B cell (primary cell): ENCODE data around the gene TBKBP1. TPM values are rescaled to one million over a fixed set of nuclear protein-coding genes. Genes with fewer than 3 reads are reported as not detected.

Source experiments
- ATAC-seq: fragments of 200-7000 bp; cut with Tn5 transposase; one replicate; pipeline ENCODE4 v1.10.0; 2021; ENCODE audit warnings: low read depth, mild to moderate bottlenecking, moderate number of reproducible peaks, moderate library complexity
- CTCF ChIA-PET: fragments of 350-600 bp; sonication (Branson Sonifier 250); formaldehyde crosslinking; loops from one replicate; lab custom pipeline; 2021; ENCODE audit warnings: antibody characterized with exemption, inconsistent platforms; lab: Charles Lee
- POLR2A ChIA-PET: fragments of 350-600 bp; sonication (Branson Sonifier 250); formaldehyde crosslinking; loops from one replicate; lab custom pipeline; 2021; ENCODE audit warnings: antibody characterized with exemption; lab: Charles Lee
- DNase-seq: peaks from one replicate; pipeline ENCODE4 v3.0.0; 2013
- H2AFZ ChIP-seq: 2 replicates; pipeline ENCODE4 v1.6.1; 2012; ENCODE audit warnings: mild to moderate bottlenecking, low read depth, low read length; ENCODE audit not compliant: insufficient read depth, poor library complexity, severe bottlenecking
- H3K27ac ChIP-seq, 2 donors: 1 replicate in 1 of 2; 2 replicates in 1 of 2; pipeline ENCODE4 v1.5.1; 2012 to 2013; ENCODE audit warnings: low read length in 2 of 2, mild to moderate bottlenecking in 2 of 2, moderate library complexity in 1 of 2
- H3K27me3 ChIP-seq, 4 experiments: fragments of 200-600 bp in 1 of 4; sonication (generic) in 1 of 4; replicated peaks in 1 of 4; 1 replicate in 2 of 4; 2 replicates in 2 of 4; pipeline versions ENCODE4 v1.6.1 to v1.7.0; 2013 to 2016; ENCODE audit warnings: low read length in 3 of 4, mild to moderate bottlenecking in 2 of 4, mixed read lengths in 1 of 4, moderate library complexity in 1 of 4; ENCODE audit not compliant: insufficient read depth in 4 of 4, control insufficient read depth in 3 of 4; ENCODE audit errors: control extremely low read depth in 1 of 4
- H3K36me3 ChIP-seq, 2 experiments: replicated peaks in 1 of 2; 1 replicate in 1 of 2; 2 replicates in 1 of 2; pipeline versions ENCODE4 v1.6.1 to v1.7.1; 2013; ENCODE audit warnings: low read length in 1 of 2; ENCODE audit not compliant: insufficient read depth in 2 of 2, control insufficient read depth in 1 of 2; ENCODE audit errors: control extremely low read depth in 1 of 2, extremely low read depth in 1 of 2
- H3K4me1 ChIP-seq, 2 donors: fragments of 200-600 bp in 1 of 2; sonication (generic) in 1 of 2; 1 replicate in 1 of 2; 2 replicates in 1 of 2; pipeline versions ENCODE4 v1.5.1 to v1.6.1; 2013 to 2017; ENCODE audit warnings: low read length in 2 of 2; ENCODE audit not compliant: control insufficient read depth in 2 of 2, insufficient read depth in 2 of 2
- H3K4me2 ChIP-seq: replicated peaks from 2 replicates; pipeline ENCODE3; 2012; ENCODE audit warnings: mild to moderate bottlenecking, low read depth, low read length; ENCODE audit not compliant: poor library complexity, severe bottlenecking
- H3K4me3 ChIP-seq, 5 experiments: fragments of 200-600 bp in 1 of 5; sonication (generic) in 1 of 5; 1 replicate in 3 of 5; 2 replicates in 2 of 5; pipeline versions ENCODE4 v1.5.1 to v1.7.0; 2011 to 2016; ENCODE audit warnings: low read length in 4 of 5, mild to moderate bottlenecking in 4 of 5, low read depth in 2 of 5, control low read depth in 1 of 5, moderate library complexity in 1 of 5; ENCODE audit not compliant: insufficient read depth in 1 of 5; ENCODE audit errors: control extremely low read depth in 1 of 5, extremely low read depth in 1 of 5
- H3K79me2 ChIP-seq: fragments of 200-600 bp; sonication (generic); one replicate; pipeline ENCODE4 v1.6.0; 2016; ENCODE audit warnings: low read length; ENCODE audit not compliant: control insufficient read depth, insufficient read depth
- H3K9ac ChIP-seq: fragments of 200-600 bp; sonication (generic); 2 replicates; pipeline ENCODE4 v1.6.1; 2017; ENCODE audit warnings: mild to moderate bottlenecking, low read length, moderate library complexity
- H3K9me3 ChIP-seq, 3 donors: one replicate each; pipeline versions ENCODE4 v1.6.1 to v1.7.1; 2013; ENCODE audit warnings: low read length in 2 of 3; ENCODE audit not compliant: control insufficient read depth in 2 of 3, insufficient read depth in 1 of 3; ENCODE audit errors: control extremely low read depth in 1 of 3
- H4K20me1 ChIP-seq: 2 replicates; pipeline ENCODE4 v1.6.0; 2012; ENCODE audit warnings: mild to moderate bottlenecking, low read length; ENCODE audit not compliant: insufficient read depth, control insufficient read depth, poor library complexity, severe bottlenecking
- H3K27ac Mint-ChIP-seq: one replicate; pipeline ENCODE4 v1.8.0; 2021; ENCODE audit warnings: mixed read lengths
- H3K27me3 Mint-ChIP-seq: one replicate; pipeline ENCODE4 v1.8.0; 2021; ENCODE audit warnings: mixed read lengths
- H3K4me1 Mint-ChIP-seq: one replicate; pipeline ENCODE4 v1.8.0; 2021; ENCODE audit warnings: mixed read lengths
- H3K4me3 Mint-ChIP-seq: one replicate; pipeline ENCODE4 v1.8.0; 2021; ENCODE audit warnings: mixed read lengths
- H3K9me3 Mint-ChIP-seq: one replicate; pipeline ENCODE4 v1.8.0; 2022; ENCODE audit warnings: mixed read lengths; ENCODE audit not compliant: insufficient read depth
- CTCF ChIP-seq: fragments of 200-600 bp; IDR thresholded peaks from one replicate; pipeline ENCODE4 v1.8.0; 2022; ENCODE audit warnings: antibody characterized with exemption, mild to moderate bottlenecking
- EZH2 ChIP-seq: IDR thresholded peaks from 2 replicates; pipeline ENCODE4 v1.6.1; 2012; ENCODE audit warnings: borderline replicate concordance, low read depth, mild to moderate bottlenecking, moderate library complexity, low read length; ENCODE audit not compliant: insufficient read depth, poor library complexity, severe bottlenecking
- WGBS: methylation state at CpG from one replicate; pipeline ENCODE4 v1.1.5; 2013; ENCODE audit warnings: missing lambda C conversion rate; ENCODE audit not compliant: insufficient coverage; 5-methylcytosine and 5-hydroxymethylcytosine counted together
- intact Hi-C: fragments of 100-400 bp; cut with micrococcal nuclease; formaldehyde crosslinking; loops from one replicate; pipeline ENCODE4 v1.10.0; 2022
- polyA plus RNA-seq: library from polyadenylated mRNA; depleted of rRNA; stranded (reverse); fragments of >200 nt; gene quantifications from 2 replicates; pipeline ENCODE4 v1.2.3, GENCODE V29; 2012
- total RNA-seq, 2 donors: library from RNA; stranded (reverse); fragments of 120-200 nt in 1 of 2; gene quantifications; 1 replicate in 1 of 2; 2 replicates in 1 of 2; pipeline versions ENCODE4 v1.2.3 to v1.2.4, GENCODE V29; 2013 to 2022

TBKBP1 gene
- total and polyA plus RNA-seq, 2 donors (not counting 1 experiment from before 2014, with no cell fraction given), result 6.6 to 8.4 TPM

GRCh38 chr17:47651704-47652103 is 42.3 kb upstream of the TBKBP1 start:
- Mint-ChIP-seq H3K4me1 (peaks cover 57% of the 10 kb centered on the region), H3K27ac (peak overlapping the region; percentile 50), H3K4me3 (peak overlapping the region; percentile 35), H3K9me3 (no peaks in the 10 kb centered on the region), H3K27me3 (no peaks in the 10 kb centered on the region)
- Histone ChIP-seq H3K79me2 (peaks cover 70% of the 10 kb centered on the region), H3K4me2 (peak overlapping the region; percentile 44), H2AFZ (no peak overlapping the region), H3K4me1 (peaks cover 32% of the 10 kb centered on the region in 2 donors), H3K27me3 (no peaks in the 10 kb centered on the region), H3K27ac (peak overlapping the region in 1 of 2 donors; percentile 54), H3K36me3 (peaks cover 5 to 47% of the 10 kb centered on the region in 2 experiments), H3K9ac (no peak overlapping the region), H3K9me3 (no peaks in the 10 kb centered on the region), H4K20me1 (peaks cover 39% of the 10 kb centered on the region), H3K4me3 (no peak overlapping the region)
- 38% methylated on average over 1 of the region's 2 CpGs for WGBS
- CTCF ChIA-PET, result interaction anchor here (11.8 kb wide), 1 partner anchor 13 kb away, joined by 108 read pairs; no protein-coding TSS in a partner anchor
- intact Hi-C loops, result loop anchor here (2.0 kb wide), 1 partner anchor 41 kb away; no protein-coding TSS in a partner anchor
- no peak for DNase-seq
- POLR2A ChIA-PET, result interaction anchor here (1.0 kb wide), 1 partner anchor 43 kb away, joined by 9 read pairs; no protein-coding TSS in a partner anchor
- TF ChIP-seq CTCF, result no peak
- no peak for TF ChIP-seq EZH2
- ATAC-seq, result no peak

GRCh38 chr17:47652570-47652969 is 41.4 kb upstream of the TBKBP1 start:
- Histone ChIP-seq H3K9ac (no peak overlapping the region), H3K27me3 (no peaks in the 10 kb centered on the region), H3K4me1 (peaks cover 32% of the 10 kb centered on the region in 2 donors), H3K36me3 (peaks cover 8 to 55% of the 10 kb centered on the region in 2 experiments), H3K9me3 (no peaks in the 10 kb centered on the region), H2AFZ (no peak overlapping the region), H3K27ac (peak overlapping the region in 1 of 2 donors; percentile 54), H3K4me2 (peak overlapping the region; percentile 44), H4K20me1 (peaks cover 40% of the 10 kb centered on the region), H3K4me3 (no peak overlapping the region), H3K79me2 (peaks cover 74% of the 10 kb centered on the region)
- intact Hi-C loops, result no loop called here
- no peak for ATAC-seq
- H3K9me3 Mint-ChIP-seq, result no peaks in the 10 kb centered on the region
- ChIA-PET CTCF (interaction anchor here (1.8 to 11.8 kb wide), 2 partner anchors 12 to 37 kb away, joined by 4 to 108 read pairs; no protein-coding TSS in a partner anchor), POLR2A (interaction anchor here (0.6 kb wide), 1 partner anchor 11 kb away, joined by 3 read pairs; no protein-coding TSS in a partner anchor)
- no peaks in the 10 kb centered on the region for H3K27me3 Mint-ChIP-seq
- TF ChIP-seq CTCF (no peak), EZH2 (no peak)
- H3K4me1 Mint-ChIP-seq, result peaks cover 56% of the 10 kb centered on the region
- no CpG with 5 or more reads among the region's 6 CpGs for WGBS
- peak overlapping the region; percentile 53 for H3K4me3 Mint-ChIP-seq
- DNase-seq, result no peak
- peak overlapping the region; percentile 37 for H3K27ac Mint-ChIP-seq
